HT-29 (cell line): ENCODE measurements around the gene FAM219A. TPM values are rescaled to one million over a fixed set of nuclear protein-coding genes. Genes with fewer than 3 reads are reported as not detected.
A peak's percentile ranks its signal among the peaks of the same experiment; 100 is the strongest.
"Not testable (repeated sequence)": the region's sequence is repeated elsewhere in the genome, so short reads cannot be mapped to it uniquely, and the experiment has no call there.

Experiments
- DNase-seq: peaks from one replicate; pipeline ENCODE4 v3.0.0-alpha.2; 2015; ENCODE audit warnings: low spot score
- total RNA-seq: library from RNA; depleted of rRNA; stranded (reverse); fragments of >200 nt; shearing (Covaris generic); gene quantifications from 2 replicates; pipeline ENCODE4 v1.2.3, GENCODE V29; 2014

The FAM219A gene
- total RNA-seq, 1 experiment from 2014 or later: 8.0 TPM

DNA sequence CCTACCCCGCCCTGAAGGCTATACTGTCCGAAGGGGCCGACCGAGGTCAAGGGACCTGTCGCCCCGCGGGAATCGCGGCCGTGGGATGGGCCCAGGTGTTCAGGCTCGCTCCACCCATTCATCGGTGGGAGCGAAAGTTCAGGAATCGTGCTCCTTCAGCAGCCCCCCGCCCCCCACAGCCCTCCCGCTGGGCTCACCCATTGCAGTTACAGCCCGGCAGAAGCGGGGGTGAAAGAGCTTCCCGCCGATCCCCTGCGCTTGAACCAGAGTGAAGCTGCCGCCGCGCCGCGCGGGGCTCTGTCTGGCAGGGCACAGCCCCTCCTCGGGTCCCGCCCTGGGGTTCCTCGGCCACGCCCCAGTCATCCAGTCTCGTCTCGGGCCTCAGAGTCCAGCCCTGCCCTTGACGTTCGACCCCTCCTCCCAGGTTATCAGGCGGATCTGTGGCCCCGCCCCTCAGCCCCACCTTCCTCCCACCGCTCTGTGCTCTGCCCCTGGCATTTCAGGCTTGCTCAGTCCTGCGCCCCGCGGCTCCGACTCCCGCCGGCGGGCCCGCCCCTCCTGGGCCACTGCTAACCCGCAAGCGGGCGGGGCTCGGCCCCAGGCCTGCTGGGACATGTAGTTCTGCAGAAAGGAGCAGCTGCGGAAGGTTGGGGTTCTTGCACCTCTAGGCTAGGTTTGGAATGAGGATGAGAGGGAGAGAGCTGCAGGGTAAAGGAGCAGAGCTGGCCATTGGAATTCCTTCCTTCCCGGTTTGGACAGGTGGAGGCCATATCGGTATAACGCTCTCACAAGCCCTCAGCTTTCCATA lies 81.6 kb downstream of the FAM219A start, which contains the start of gene MYORG:
MYORG (minus strand) TSS at position 303 of the 808 bp plus-strand sequence. CDS start 3,955 bp downstream, outside the sequence.
- peak; percentile 96 for DNase-seq

DNA sequence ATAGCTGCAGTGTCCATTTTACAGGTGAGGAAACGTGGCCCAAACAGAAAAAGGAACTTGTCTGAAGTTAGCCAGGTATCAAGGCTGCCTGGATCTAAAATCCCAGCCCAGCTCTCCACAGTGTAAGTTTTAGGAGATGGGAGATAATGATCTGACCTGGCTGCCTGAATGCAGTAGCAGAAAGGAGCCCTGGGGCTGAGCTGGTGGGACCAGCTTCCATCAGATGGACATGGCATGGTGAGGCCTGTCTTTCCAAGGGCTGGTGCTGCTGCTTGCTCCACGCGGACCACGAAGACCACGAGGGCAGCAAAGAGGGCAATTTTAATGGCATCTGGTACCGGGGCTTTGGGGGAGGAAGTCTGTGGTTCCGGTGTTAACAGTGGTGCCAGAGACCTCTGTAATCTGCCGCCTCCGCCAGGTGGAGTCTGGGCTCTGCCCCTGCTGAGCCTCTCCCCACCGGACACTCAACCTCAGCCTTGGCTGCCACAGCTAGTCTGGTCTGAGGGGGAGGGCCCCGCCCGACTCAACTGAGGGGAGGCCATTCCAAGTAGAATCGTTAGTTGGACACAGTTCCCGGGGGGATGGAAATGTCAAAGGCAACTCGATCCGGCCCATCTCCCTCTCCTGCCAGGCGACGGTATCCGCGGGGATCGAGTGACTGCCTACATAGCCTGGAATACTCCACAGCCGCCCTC lies 82.3 kb downstream of the FAM219A start:
- DNase-seq: peak; percentile 76

DNA sequence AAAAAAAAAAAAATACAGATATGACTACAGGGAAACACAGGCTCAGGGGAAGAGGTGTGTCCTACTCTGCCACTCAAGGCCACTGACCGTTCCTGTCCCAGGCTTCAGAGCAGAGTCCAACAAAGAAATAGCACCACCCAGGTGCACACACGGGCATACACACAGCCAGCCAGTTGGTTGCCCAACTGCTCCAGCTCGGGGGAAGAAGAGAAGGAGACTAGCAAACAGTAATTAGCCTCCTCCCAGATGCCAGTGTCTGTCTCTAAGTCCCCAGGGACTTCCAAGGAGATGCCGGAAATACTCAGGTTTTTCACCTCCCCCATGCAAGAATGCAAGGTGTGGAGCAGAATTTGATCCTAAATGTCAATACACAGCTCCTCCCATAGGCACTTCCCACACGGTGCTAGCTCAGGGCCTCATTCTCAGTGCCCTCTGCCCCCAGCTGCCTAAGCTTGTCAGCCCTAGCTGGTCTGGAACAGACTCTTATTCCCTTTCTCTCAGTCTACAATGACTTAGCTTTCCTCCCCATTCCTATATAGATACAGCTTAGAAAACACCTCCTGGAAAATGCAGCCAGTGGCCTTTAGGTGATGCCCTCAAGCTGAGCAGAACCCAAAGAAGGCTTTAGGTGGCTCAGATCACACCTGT lies 83.3 kb downstream of the FAM219A start:
- peak; percentile 85 for DNase-seq

DNA sequence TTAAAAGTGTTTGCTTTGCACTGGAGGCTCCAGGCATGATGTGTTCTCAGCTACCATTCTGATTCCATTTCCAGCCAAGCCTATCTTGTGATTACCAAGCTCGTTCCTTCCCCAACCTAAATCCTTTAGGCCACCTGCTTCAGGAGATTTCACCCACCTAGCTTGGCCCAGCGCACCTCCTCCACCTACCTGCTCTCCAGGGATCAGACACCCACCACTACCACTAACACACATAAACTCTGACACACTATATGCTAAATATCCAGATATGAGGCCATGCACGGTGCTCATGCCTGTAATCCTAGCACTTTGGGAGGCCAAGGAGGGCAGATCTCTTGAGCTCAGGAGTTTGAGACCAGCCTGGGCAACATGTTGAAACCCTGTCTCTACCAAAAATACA lies 84.0 kb downstream of the FAM219A start:
- DNase-seq: no peak

DNA sequence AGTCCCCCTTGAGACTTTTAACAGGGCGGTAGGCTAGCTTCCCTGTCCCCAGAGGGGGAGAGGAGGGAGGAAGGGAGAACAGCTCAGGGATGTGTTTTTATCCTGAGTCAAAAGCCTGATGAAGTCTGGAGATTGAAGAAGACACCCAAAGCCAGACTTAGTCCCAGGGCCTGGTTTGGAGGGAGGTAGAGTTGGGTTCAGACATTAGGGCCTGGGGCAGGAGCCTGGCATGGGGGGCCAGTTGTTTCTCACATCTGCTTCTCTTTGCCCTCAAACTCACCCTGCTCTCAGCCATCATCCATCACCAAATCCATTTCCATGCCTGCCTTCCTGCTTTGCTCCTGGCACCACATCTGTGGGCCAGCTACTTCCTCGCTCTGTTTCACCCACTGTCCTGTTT lies 84.6 kb downstream of the FAM219A start:
- DNase-seq: no peak

DNA sequence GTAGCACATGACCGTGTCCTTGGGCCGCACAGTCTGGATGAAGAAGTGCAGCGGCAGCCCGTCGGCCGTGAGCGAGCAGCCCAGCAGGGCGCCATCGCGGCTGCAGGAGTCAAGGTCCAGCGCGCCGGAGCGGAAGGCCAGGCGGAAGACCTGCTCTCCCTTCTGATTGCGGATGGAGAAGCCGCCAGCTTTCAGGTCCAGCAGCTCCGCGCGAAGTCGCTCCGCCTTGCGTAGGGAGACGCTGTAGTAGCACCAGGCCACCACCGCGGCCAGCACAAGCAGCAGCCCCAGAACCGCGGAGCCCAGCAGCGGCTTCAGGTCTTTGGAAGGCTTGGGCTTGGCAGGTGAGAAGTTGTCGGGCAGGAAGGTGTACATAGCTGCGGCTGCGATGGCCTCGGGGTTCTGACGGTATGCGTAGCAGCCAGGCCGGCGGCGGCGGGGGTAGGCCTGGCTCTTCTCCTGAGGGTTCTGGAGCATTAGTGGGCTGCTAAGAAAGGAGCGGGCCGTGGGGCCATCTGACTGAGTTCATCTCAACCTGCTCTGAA lies 85.8 kb downstream of the FAM219A start:
- no peak for DNase-seq

DNA sequence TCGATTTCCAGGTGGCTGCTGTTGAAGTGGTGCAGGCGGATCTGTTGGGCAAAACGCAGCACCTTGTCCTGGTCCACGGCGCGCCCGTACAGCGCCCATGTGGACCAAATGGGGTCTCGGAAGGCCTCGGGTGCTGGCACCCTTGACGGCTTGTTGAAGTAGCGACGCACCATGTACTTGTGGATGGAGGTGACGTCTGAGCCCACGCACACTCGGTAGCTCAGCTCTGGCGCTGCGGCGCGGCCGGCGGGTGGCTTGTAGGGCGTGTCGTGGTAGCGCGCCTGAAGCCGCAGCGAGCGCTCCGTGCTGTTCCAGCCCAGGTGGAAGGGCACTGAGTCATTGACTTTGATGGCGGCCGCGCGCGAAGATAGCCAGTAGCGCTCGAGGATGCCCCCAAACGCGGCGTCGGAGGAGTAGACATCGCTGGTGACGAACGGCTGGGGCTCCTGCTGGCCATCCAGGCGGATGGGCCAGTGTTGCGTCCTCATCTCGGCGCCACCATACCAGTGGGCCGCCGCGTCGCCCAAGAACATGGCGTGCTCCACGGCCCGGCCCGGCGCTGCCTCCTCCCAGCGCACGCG lies 86.4 kb downstream of the FAM219A start:
- no peak for DNase-seq

DNA sequence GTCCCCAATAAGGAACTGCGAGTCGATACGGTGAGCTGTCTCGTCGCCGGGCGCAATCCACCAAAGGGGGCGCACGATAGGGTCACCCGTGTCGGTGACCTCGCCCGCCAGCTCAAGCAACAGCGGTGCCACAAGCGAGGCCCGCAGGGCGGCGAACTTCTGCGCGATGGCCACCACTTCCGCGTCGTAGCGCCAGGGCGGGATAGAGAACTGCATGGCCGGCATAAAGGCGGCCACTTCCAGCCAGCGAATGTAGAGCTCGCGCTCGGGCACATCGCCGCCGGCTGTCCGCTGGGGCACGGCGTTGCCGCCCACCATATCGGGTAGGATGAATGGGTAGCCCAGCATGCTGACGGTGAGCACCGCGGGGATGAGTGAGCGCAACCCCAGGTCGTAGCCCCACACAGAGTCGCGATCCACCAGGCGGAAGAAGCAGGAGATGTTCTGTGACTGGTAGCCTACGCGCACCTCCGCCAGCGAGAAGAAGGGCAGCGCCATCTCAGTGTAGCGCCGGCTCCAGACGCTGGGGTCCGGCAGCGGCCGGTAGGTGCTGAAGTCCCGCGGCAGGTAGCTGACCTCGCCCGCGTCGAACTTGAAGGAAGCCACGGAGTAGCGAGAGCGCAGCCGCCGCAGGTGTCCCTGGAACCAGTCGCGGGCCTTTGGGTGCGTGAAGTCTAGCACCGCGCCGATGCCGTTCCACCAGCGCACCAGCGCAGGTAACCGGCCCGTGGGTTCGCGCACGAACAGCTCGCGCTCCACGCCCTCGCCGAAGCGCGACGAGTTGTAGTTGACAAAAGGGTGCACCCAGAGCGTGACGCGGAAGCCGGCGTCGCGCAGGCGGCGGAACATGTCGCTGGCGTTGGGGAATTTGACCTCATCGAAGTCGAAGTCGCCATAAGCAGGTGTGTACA lies 87.1 kb downstream of the FAM219A start:
- DNase-seq: no peak

DNA sequence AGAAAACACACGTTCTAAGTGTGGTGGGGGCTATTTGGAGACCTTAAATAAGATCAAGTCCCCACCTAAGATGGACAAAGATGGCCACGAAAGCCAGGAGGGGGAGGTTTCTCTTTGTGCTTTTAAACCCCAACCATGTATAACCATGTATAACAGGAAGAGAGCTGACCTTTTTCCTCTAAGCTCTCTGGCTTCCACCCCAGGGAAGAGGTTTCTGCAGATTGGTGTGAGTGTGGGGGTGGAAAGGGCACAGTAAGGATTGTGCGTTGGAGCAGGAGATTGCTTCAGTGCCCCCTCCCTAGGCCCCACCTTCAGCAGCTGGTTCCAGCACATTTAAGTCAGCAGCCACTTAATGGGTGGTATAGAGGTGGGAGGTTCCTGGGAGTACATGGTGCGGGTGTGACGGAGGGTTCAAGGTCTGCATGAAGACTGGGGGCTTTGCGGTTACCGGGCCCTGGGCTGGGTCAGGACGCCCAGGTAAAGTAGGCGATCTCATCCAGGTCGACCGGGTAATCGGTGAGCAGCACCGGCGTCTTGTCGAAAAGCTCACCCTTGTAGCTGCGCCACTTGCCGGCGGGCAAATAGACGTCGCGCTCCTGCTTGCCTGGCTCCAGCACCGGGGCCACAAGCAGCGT lies 87.9 kb downstream of the FAM219A start:
- DNase-seq: no peak

DNA sequence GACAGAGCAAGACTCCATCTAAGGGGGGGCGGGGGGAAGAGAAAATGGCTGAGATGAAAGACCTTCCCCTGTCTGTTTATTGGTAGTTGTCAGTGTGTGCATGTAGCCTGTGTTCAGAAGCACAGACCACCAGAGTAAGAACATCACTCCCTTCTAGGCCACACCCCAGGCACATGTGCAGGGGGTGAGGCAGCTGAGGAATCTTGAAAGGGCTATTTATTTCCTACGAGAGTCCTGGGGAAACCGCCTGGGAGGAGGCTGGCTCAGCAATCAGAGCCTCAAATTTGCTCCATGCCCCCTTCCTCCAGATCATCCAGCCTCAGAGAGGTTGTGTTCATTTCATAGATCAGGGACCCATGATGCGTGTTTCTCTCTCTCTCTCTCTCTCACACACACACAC lies 88.7 kb downstream of the FAM219A start:
- DNase-seq: no peak

DNA sequence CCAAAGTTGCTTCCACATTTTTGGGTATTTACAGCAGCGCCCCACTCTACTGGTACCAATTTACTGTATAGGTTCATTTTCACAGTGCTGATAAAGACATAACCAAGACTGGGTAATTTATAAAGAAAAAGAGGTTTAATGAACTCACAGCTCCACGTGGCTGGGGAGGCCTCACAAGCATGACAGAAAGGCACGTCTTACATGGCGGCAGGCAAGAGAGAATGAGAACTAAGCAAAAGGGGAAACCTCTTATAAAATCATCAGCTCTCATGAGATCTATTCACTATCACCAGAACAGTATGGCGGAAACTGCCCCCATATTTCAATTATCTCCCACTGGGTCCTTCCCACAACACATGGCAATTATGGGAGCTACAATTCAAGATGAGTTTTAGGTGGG lies 89.6 kb downstream of the FAM219A start:
- DNase-seq: not testable (repeated sequence)

DNA sequence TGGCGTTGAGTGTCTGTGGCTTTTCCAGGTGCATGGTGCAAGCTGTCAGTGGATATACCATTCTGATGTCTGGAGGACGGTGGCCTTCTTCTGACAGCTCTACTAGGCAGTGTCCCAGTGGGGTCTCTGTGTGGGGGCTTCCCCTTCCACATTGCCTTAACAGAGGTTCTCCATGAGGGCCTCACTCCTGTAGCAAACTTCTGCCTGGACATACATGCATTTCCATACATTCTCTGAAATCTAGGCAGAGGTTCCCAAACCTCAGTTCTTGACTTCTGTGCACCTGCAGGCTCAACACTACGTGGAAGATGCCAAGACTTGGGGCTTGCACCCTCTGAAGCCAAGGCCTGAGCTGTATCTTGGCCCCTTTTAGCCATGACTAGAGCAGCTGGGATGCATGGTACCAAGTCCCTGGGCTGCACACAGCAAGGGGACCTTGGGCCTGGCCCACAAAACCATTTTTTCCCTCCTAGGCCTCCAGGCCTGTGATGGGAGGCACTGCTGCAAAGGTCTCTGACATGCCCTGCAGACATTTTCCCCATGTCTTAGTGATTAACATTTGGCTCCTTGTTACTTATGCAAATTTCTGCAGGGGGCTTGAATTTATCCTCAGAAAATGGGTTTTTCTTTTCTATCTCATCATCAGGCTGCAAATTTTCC lies 90.5 kb downstream of the FAM219A start:
- DNase-seq: not testable (repeated sequence)

DNA sequence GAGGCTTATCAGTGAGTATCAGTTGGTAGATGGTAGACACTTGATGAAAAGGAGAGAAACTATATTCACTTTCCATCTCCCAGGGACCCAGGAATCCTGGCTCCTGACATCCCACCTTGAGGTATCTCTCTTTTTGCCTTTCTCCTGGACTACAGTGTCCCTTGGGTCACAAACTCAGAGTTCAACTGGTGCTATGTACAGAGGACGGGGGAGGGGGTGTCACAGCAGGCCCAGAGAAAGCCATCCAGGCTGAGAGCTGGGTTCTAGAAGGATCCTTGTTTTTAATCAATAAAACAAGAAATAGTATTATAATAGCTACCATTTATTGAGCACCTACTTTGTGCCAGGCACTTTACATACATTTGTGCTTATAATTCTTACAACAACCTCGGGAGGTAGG lies 92.0 kb downstream of the FAM219A start:
- DNase-seq: no peak

DNA sequence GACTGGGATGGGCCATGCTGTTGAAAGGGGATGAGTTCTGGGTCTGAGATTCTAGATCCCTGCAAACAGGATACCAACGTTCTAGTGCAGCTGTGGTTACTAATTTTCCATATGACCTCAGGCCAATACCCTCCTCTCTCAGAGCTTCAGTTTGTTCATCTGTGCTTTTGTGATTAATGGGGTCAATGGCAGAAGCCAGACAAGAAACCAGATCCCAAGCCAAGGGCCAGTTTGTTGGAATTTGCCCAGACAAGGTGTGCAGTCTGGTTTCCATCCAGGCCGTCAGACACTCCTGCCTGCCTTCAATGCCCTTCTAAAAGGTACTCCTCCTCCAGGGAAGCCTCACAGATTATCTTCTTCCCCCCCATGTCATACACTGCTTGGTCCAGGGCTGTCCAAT lies 93.1 kb downstream of the FAM219A start:
- DNase-seq: no peak

DNA sequence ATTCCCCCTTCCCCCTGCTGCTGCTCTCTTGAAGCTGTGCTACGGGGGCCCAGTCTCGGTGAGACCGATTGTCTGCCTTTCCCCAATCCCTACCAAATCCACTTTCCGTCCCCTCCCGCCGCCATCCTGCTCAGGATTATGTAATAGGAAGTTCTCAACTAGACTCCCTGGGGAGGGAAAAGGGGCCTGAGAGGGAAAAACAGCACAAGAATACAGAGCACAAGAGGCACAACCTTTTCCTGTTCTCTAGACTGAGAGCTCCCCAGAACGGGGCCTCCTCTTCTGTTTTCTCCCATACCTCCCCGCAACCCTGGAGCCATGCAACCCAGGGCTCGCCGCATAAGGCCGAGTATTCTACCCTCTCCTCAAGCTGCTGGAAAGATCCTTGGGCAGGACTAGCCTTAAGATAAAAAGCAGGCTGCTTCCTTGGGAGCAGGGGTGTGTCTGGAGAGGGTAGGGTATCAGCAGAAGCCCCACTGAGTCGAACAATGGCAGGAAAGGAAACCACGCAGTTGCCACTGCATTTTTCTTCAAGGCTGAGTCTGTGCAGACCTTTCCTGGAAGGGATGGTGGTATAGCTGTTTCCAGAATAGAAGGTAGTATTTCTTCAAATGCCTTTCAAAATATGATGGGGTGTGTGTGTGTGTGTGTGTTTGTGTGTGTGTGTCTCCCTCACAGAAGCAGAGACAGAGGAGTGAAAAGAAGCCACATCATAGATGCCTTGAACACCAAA lies 94.6 kb downstream of the FAM219A start:
- DNase-seq: no peak

DNA sequence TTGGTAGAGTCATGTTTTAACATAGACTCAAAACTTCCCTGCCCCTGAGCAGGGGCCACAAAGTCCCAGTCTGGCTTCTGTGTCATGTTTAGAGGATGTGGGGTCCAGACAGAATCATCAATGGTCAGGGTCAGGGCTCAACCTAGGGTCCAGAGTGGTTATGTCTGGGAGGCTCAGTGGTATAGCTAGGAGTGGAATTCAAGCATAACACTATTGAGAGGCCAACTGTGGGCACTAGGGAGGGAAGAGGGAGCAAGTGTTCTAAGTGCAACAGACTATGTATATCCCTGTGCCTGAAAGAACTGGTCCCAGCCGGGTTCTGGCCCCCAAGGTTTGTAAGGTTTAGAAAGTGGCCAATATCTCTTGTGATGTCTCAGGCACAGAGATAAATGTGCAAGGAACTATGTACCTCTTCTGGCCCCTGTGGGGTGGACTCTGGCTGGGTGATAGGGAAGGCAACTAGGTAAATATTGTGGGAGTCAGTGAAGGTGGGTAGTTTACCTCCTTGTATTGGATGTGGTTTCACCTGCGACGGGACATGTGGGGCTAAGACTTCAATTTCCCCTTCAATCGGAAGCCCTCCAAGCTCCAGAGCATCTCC lies 95.7 kb downstream of the FAM219A start:
- DNase-seq: no peak

DNA sequence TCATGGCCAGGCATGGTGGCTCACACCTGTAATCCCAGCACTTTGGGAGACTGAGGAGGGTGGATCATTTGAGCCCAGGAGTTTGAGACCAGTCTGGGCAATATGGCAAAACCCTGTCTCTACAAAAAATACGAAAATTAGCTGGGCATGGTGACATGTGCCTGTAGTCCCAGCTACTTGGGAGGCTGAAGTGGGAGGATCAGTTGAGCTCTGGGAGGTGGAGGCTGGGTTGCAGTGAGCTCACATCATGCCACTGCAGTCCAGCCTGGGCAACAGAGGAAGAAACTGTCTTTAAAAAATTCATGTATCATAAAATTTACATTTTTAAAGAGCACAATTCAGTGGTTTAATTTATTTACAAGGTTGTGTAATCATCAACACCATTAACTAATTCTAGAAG lies 105.4 kb downstream of the FAM219A start:
- DNase-seq: not testable (repeated sequence)

DNA sequence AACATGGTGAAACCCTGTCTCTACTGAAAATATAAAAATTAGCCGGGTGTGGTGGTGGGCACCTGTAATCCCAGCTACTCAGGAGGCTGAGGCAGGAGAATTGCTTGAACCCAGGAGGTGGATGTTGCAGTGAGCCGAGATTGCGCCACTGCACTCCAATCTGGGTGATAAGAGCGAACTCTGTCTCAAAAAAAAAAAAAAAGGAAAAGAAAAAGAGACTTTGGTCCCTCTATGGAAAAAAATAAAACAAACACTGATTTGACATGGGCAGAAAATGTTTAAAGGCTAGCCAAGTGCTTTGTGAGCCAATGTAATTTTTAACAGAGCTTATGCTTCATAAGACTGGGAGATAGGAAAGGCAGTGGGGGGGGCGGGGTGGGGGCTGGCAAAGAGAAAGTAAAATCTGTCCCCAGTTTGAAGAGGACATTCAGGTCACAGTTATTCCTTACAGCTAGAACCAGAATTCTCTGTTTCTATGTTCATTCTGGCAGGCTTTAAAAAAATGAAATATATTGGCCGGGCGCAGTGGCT lies 106.2 kb downstream of the FAM219A start:
- DNase-seq: not testable (repeated sequence)
